ENCODE measurements around the gene HTR1B. TPM values are rescaled to one million over a fixed set of nuclear protein-coding genes. Genes with fewer than 3 reads are reported as not detected.

Gene HTR1B
- total and polyA plus RNA-seq, 2 of the 4 experiments (the other 2 are of a cell fraction): 0.27 to 0.36 TPM

GRCh38 chr6:77457720-77458349, 5.5 kb downstream of the HTR1B start:
- peak overlapping the region; percentile 0; the same call in 1 of the 2 replicates for H3K14ac ChIP-seq (replicated peaks; ENCODE audit: low read depth, low read length)
- POLR2A ChIA-PET (ENCODE audit: unreplicated experiment): no interaction called here
- WGBS, 2 experiments (ENCODE audit: extremely low coverage in 2 of 2, insufficient read length in 1 of 2): no CpG with 5 or more reads among the region's 6 CpGs
- CTCF ChIA-PET: interaction anchor here (0.6 to 0.8 kb wide), 4 partner anchors 9 to 1523 kb away, joined by 3 to 5 read pairs (median 4); no protein-coding TSS in a partner anchor
- peak; percentile 97 for DNase-seq
- dilution Hi-C loops (cut with HindIII; ENCODE audit: low sequenced_read_pairs, unreplicated experiment) (no loop called here), in situ Hi-C loops (cut with MboI; ENCODE audit: low sequenced_read_pairs) (loop anchor here (25.0 kb wide), 1 partner anchor 1154 kb away; no protein-coding TSS in a partner anchor), intact Hi-C loops (cut with micrococcal nuclease) (loop anchor here (1.0 to 10.0 kb wide), 6 partner anchors 285 to 1565 kb away; no protein-coding TSS in a partner anchor)
- H4K91ac ChIP-seq (ENCODE audit: insufficient read depth, low read depth, low read length): no peak overlapping the region
- H3K9me3 ChIP-seq (ENCODE audit: control insufficient read depth, insufficient read depth, low read length): no peaks in the 10 kb centered on the region
- no peak overlapping the region for H3K4me2 ChIP-seq (ENCODE audit: low read depth, low read length)
- no peak overlapping the region for H2AK9ac ChIP-seq (replicated peaks; ENCODE audit: low read depth, low read length, poor library complexity)
- H3K27ac ChIP-seq (ENCODE audit: insufficient read depth, low read length): no peak overlapping the region
- H2BK20ac ChIP-seq (ENCODE audit: low read depth, low read length): peak overlapping the region; percentile 74
- H3K4me1 ChIP-seq (ENCODE audit: control insufficient read depth, insufficient read depth, low read length): peaks cover 7% of the 10 kb centered on the region
- no peak overlapping the region for H4K5ac ChIP-seq (ENCODE audit: low read depth, low read length)
- no peak overlapping the region for H2BK15ac ChIP-seq (ENCODE audit: low read depth, low read length)
- H3K18ac ChIP-seq (ENCODE audit: low read depth, low read length): no peak overlapping the region
- H3K9ac ChIP-seq (ENCODE audit: low read depth, low read length): no peak overlapping the region
- H4K8ac ChIP-seq (ENCODE audit: low read depth in 2 of 2, low read length in 2 of 2): peak overlapping the region in 1 of 2 experiments; percentile 50; a peak in 1 of 4 replicates
- peak overlapping the region; percentile 67; the same call in 1 of the 2 replicates for H3K4ac ChIP-seq (ENCODE audit: low read depth, low read length)
- H2AK5ac ChIP-seq (ENCODE audit: low read depth, low read length): no peak overlapping the region
- ATAC-seq (ENCODE audit: low read depth): peak; percentile 69
- no peaks in the 10 kb centered on the region; a peak in 1 of 4 replicates for H3K79me1 ChIP-seq (ENCODE audit: low read depth in 1 of 2, low read length in 2 of 2)
- no peak overlapping the region for H3K23ac ChIP-seq (ENCODE audit: low read depth, low read length)
- no peaks in the 10 kb centered on the region for H3K9me1 ChIP-seq (ENCODE audit: insufficient read depth, low read length)
- no peaks in the 10 kb centered on the region for H4K20me1 ChIP-seq (ENCODE audit: insufficient read depth, low read length)
- H3K4me3 ChIP-seq (ENCODE audit: insufficient read depth, low read depth, low read length): no peak overlapping the region
- peak overlapping the region; percentile 59 for H2AFZ ChIP-seq (replicated peaks; ENCODE audit: low read length, poor library complexity)
- peak overlapping the region; percentile 68; the same call in 1 of the 2 replicates for H2BK120ac ChIP-seq (ENCODE audit: low read depth, low read length)
- peak overlapping the region; percentile 89 for H2BK5ac ChIP-seq (ENCODE audit: low read depth, low read length, poor library complexity, severe bottlenecking)
- no TSS peak for BruUV-seq (replicated peaks)
- no peak overlapping the region for H3K56ac ChIP-seq (ENCODE audit: extremely low read depth, insufficient read depth, low read length)
- H3K27me3 ChIP-seq (ENCODE audit: control insufficient read depth, insufficient read depth, low read length): peaks cover 5% of the 10 kb centered on the region; the same call in 1 of the 2 replicates
- H3K36me3 ChIP-seq (ENCODE audit: control insufficient read depth, insufficient read depth, low read length): no peaks in the 10 kb centered on the region
- TF ChIP-seq CTCF (conservative IDR thresholded peaks at IDR 0.05; ENCODE audit: low read depth, low read length): peak; percentile 84
- TF ChIP-seq BHLHE40 (IDR thresholded peaks at IDR 0.05; ENCODE audit: low read depth, low read length): no peak
- TF ChIP-seq RCOR1 (IDR thresholded peaks at IDR 0.05; ENCODE audit: insufficient replicate concordance, low read length): no peak
- TF ChIP-seq CHD1 (IDR thresholded peaks at IDR 0.05; ENCODE audit: low read depth, low read length): peak; percentile 54; the same call in 1 of the 2 replicates
- TF ChIP-seq POLR2A (IDR thresholded peaks at IDR 0.05; ENCODE audit: low read depth, low read length): 0 out of 2 replicates have a peak, but pooled peaks have one; percentile 31
- TF ChIP-seq RAD21 (IDR thresholded peaks at IDR 0.05; ENCODE audit: low read length): peak; percentile 93
- no peak for TF ChIP-seq ELK1 (IDR thresholded peaks at IDR 0.05; ENCODE audit: borderline replicate concordance, low read depth, low read length)
- TF ChIP-seq NFE2L2 (IDR thresholded peaks at IDR 0.05; ENCODE audit: low read depth, low read length): no peak
- TF ChIP-seq MAZ (IDR thresholded peaks at IDR 0.05; ENCODE audit: borderline replicate concordance, low read depth, low read length): no peak
- TF ChIP-seq FOS (IDR thresholded peaks at IDR 0.05; ENCODE audit: low read depth, low read length): no peak; the same call in 1 of the 2 replicates
- no peak for TF ChIP-seq RFX5 (IDR thresholded peaks at IDR 0.05; ENCODE audit: low read depth, low read length)
- peak; percentile 94 for TF ChIP-seq SMC3 (IDR thresholded peaks at IDR 0.05; ENCODE audit: low read depth, low read length)
- peak; percentile 90 for TF ChIP-seq CEBPB (IDR thresholded peaks at IDR 0.05; ENCODE audit: low read depth, low read length)
- TF ChIP-seq USF2 (IDR thresholded peaks at IDR 0.05; ENCODE audit: low read depth, low read length): no peak
